ENCODE results near the gene PACS2.

GRCh38 chr14:105316577-105316941, 2.0 kb downstream of the PACS2 start:
- TF ChIP-seq, protein P1, sequence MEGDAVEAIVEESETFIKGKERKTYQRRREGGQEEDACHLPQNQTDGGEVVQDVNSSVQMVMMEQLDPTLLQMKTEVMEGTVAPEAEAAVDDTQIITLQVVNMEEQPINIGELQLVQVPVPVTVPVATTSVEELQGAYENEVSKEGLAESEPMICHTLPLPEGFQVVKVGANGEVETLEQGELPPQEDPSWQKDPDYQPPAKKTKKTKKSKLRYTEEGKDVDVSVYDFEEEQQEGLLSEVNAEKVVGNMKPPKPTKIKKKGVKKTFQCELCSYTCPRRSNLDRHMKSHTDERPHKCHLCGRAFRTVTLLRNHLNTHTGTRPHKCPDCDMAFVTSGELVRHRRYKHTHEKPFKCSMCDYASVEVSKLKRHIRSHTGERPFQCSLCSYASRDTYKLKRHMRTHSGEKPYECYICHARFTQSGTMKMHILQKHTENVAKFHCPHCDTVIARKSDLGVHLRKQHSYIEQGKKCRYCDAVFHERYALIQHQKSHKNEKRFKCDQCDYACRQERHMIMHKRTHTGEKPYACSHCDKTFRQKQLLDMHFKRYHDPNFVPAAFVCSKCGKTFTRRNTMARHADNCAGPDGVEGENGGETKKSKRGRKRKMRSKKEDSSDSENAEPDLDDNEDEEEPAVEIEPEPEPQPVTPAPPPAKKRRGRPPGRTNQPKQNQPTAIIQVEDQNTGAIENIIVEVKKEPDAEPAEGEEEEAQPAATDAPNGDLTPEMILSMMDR (conservative IDR thresholded peaks at IDR 0.05), result no peak
- no peak for TF ChIP-seq EZH2 (IDR thresholded peaks at IDR 0.05; ENCODE audit: low read depth)

Measured in PC-9 (cell line).